GM19043 (cell line): Measurements from ENCODE around the gene WASF2.
"Not testable (repeated sequence)": the region's sequence is repeated elsewhere in the genome, so short reads cannot be mapped to it uniquely, and the experiment has no call there.

Source experiments
- ATAC-seq: cut with Tn5 transposase; IDR thresholded peaks from one replicate; pipeline ENCODE4 v1.9.1; 2021; ENCODE audit warnings: low read depth; ENCODE audit not compliant: unreplicated experiment

The WASF2 gene

DNA sequence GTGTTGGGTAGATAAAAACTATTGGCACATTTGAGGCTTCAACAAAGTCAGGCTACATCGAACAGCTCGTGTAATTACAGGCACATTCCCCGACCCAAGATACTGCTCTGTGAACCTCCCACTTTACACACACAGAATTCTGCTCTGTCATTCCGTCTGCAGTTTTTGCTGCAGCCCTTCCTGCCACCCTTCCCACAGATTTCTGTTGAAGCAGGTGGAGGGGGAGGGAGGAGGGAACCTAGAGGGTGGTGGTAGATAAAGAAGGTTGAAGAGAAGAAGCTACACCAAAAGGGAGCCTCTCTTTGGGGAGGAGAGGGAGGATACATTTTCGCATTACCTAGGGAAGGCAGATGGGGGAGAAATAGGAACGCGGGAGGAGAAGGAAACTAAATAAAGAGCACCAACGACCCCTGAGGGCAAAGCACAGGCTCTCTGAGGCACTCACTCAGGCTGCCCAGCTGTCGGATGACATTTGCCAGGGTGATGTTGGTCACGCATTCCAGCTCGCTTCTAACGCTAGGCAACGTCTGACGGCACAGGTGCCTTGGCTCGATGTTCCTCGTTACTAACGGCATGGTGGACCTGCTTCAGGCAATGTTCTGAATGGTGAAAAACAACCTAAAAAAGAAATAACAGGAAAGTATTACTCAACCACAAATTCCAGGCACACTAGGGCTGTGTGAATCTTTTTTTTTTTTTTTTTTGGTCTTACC, 61.5 kb downstream of the WASF2 start:
- ATAC-seq: no peak

DNA sequence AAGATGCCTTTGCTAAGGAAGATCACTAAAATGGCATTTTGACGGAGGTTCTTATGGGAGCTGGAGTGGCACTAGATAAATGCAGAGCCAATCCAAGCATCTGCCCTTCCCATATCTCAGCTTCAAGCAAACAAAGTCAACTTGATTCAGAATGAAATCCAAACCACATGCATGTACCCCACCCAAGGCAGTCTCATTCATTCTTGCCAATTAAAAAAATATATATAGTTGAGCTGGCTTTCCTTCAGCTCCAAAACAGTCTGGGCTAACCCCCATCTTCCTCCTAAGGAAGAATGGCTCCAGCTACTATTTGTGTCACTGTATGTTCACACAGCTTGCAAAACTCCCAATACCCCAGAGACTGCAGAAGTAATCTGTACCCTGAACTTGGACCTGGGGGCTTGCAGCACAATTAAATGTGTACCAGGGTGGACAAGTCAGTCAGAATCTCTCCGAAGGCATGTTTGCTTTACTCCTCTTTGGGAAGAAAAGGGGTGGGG, 62.1 kb downstream of the WASF2 start:
- ATAC-seq: no peak

GRCh38 chr1:27427329-27427728, 62.6 kb downstream of the WASF2 start:
- no peak for ATAC-seq

DNA sequence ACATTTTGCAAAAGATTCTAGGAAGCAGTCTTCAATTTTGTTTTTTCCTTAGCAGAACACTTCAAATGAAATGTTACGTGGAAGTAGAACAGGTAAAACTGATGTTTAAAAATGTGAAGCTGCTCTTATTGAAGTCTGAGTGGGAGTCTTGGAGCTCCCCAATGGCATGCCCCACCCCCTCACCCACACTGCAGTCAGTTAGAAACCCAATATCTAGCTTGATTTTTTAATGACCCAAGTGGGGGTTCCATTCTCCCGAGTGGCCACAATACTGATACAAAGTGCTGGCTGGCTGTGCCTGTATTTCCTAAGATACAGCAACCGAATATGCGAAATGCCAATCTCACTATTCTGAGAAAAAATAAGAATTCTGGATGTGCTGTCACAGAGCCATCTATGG, 66.3 kb downstream of the WASF2 start:
- no peak for ATAC-seq

DNA sequence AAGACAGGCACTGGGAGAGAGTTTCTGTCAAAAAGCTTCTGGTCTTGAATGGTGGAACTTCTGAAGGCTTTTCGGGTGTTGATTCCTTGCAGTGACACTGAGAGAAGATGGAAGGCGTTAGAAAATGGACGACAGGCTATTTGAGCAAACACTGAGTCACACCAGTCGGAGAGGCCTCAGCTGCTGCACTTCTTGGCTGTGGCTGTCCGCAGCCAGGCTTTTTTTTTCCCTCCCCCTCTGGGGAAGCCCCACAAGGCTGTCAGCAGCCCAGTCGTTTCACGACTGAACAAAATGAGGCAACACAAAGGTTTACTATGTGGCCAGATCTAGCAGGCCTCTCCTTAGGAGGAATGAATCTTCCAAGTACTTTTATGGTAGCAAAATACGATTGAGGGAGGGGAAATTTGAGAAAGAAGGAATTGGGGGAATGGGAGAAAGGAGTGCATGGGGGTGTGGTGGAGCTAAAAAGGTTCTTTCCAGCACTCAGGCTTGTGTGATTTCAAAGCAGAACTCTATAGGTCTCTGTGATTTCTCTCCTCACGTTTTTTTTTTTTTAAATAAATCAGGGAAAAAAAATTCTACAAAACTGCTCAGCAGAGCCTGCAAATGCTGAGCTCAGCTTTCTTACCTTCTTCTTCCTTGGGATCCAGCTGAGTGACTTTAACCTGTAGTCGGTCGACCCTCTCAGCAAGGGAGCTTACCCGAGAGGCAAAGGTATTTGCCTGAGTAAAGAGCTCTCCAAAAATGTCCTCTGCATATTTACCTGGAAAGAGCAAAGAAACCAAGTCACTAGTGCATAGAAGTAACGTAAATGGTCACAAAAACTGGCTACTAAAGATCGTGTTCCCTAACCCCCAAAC, 71.4 kb downstream of the WASF2 start:
- ATAC-seq: peak; percentile 67

- no peak for ATAC-seq
Measured at GRCh38 chr1:27417713-27418112, 72.3 kb downstream of the WASF2 start.

DNA sequence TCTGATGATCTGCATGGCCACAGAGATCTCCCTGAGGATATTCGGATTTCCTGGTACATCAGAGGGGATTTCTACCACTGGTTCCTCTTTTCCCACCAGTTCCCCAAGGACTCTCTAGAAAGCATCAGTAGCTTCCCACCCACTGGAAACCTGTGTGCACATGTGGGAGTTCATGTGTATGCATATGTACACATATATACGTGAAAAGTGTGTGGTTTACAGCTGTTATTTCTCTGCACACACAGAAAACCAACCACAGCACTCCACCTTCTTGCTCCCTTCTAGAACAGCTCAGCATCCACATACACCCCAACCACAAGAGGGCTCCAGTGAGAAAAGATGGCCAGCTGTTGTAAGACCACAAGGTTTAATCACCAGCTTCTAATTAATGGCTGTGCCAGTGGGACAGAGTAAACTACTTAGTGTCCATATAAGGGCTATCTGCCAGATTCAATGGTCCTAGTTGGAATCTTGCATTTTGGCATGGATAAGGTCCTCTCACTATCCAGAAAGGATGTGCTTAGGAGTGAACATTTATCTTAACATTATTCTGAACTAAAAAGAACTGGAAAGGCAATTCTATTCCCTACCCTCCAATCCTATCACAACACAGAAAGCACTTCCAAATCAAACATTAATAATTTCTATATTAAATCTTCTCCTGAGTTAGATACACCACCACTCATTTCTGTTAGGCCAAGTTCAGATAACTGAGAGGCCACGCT, 73.4 kb downstream of the WASF2 start:
- no peak for ATAC-seq

DNA sequence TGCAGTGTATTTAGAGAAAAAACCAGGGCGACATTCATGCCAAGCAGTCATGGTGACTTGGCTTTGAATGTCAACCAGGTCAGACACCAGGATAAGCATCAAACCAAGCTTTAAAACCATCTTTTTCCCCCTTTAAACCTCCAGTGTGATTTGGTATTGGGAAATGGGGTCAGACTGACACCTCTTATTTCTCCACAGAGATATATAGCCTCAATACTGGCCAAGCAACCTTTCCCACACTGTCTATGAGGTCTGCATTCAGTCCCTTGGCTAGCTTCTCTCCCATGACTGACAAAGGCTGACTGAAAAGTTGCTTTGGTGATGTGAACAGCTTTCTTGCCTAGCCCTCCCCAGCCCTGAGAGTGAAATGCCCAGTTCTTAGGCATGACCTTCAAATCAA, 75.9 kb downstream of the WASF2 start:
- no peak for ATAC-seq

GRCh38 chr1:27413004-27413403, 77.0 kb downstream of the WASF2 start:
- no peak for ATAC-seq

DNA sequence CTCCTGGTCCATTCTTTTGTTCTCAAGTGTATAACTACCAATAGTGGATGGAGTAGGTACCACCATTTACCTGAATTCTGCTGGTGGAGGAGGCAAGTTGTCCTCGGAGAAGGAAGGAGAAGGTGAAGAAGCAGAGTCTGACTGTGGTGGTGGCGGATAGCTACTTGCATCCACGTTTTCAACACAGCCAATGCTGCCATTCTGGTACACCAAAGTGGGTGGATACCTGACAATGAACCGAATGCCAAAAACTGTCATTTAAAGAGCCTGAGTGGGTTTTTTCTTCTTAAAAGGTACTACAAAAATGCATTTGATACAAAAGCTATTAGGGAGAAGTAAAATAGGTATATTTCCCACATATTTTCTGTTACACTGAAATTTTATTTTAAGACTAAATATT, 77.5 kb downstream of the WASF2 start:
- no peak for ATAC-seq

- ATAC-seq: no peak
Measured at GRCh38 chr1:27410709-27411108, 79.3 kb downstream of the WASF2 start.

- ATAC-seq: no peak
Measured at GRCh38 chr1:27409669-27410068, 80.3 kb downstream of the WASF2 start.

DNA sequence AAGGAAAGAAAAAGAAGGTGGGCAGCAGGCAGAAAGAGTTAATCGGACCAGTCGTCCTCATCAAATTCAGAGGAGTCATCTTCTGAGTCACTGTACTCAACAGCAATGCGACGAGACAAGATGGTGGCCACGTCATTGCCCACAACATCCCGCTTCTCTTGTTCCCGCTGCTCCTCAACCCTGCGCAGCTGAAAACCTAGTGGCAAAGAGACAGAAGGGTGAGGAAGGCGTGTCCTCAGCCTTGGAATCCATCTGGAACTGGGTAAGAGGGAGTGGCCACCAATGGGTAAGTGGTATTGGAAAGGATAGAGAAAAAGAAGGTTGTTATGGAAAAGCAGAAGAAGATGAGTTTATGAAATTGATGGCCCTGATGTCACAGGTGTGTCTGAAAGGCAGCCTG, 81.8 kb downstream of the WASF2 start:
- ATAC-seq: no peak

DNA sequence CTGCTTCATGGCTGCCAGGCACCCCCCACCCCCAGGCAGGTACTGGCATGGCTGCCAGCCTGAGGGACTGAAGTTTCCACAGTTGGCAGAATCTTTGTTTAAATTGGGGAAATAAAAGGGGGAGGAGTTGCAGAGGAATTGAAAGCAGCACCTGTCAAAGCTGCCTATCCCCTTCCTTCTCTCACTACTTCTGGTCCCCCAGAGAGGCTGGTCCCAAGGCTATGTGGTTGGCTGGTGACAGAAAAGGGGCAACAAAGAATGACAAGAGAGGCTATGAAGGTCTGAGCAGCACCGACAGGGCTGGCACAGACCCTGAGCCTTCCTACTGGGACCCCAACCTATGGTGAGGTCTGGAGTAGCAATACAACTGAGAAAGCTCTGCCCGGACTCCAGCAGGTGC, 83.2 kb downstream of the WASF2 start:
- ATAC-seq: not testable (repeated sequence)

GRCh38 chr1:27406362-27406680, 83.6 kb downstream of the WASF2 start:
- no peak for ATAC-seq

DNA sequence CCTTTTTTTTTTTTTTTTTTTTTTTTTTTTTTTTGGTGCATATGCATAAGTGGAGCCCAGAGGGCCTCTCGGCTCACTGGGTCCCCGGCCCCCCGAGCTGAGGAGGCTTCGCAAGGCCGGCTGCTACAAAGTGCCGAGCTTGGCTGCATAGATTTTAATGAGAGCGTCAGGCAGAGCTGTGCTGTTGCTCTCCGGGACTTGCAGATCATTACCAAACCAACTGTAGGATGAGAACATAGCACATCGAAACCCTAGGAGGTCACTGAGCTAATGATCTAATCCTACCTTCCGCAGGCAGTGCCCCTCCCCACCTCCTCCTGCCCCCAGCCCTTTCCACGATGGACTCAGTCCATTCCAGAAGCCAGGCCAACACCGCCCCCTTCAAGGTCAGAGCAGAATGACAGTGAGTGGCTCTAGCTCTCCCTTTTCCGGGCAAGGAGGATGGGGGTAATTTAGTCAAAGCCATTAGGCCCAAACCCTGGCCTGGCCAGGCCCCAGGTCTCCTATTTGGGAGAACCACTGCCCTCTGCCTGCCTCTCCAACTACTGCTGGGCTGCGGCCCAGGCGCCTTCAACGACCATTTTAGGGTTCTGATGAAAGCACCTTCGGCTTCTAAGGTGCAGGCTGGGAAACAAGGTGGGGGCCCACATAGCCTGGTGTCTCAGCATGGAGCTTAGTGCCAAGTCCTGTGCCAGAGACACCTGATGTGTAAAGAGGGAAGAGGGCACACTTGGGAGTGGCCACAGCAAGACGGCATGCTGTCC, 84.2 kb downstream of the WASF2 start:
- ATAC-seq: not testable (repeated sequence)

DNA sequence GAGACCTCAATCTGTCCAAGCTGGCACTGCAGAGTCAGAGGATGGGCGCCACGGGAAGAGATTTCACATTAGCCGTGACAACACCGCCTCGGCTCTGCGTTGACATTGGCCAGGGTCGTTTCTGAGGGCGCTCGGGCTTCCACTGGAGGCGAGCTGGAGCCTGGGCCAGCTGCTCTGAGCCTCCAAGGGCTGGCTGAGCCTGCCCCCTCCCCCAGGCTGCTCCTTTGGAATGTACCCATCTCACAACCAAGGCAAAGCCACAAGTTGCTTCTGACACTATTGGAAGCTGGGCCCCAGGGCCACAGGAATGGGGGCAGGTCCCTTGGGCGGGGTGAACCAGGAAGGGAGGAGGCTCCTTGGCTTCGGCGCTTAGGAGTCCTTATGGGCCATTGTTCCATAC, 84.9 kb downstream of the WASF2 start:
- ATAC-seq: no peak

- no peak for ATAC-seq
Measured at GRCh38 chr1:27403931-27404330, 86.0 kb downstream of the WASF2 start.

- no peak for ATAC-seq
Measured at GRCh38 chr1:27403065-27403726, 86.8 kb downstream of the WASF2 start.

- no peak for ATAC-seq
Measured at GRCh38 chr1:27402349-27402754, 87.6 kb downstream of the WASF2 start.
